Erythroblast (primary cell): ENCODE data around the gene FOXD3.

Experiments
- GATA1 ChIP-seq: IDR thresholded peaks from 2 replicates; pipeline ENCODE4 v1.6.1; 2011; ENCODE audit warnings: low read depth, mild to moderate bottlenecking, control low read depth, low read length, moderate library complexity
- POLR2A ChIP-seq: IDR thresholded peaks from 2 replicates; pipeline ENCODE4 v1.6.1; 2011; ENCODE audit warnings: mild to moderate bottlenecking, low read length

GRCh38 chr1:63274371-63274770 is 48.0 kb upstream of the FOXD3 start:
- no peak for TF ChIP-seq POLR2A
- TF ChIP-seq GATA1: no peak
